A549 (cell line): ENCODE measurements around the gene MYH9. TPM values are rescaled to one million over a fixed set of nuclear protein-coding genes. Genes with fewer than 3 reads are reported as not detected.
"Not testable (repeated sequence)": the region's sequence is repeated elsewhere in the genome, so short reads cannot be mapped to it uniquely, and the experiment has no call there.

Experiments used
- ATAC-seq, 2 experiments: fragments of 200-7000 bp in 1 of 2; fragments of >200 bp in 1 of 2; cut with Nextera tagmentation in 1 of 2; cut with Tn5 transposase in 1 of 2; 3 replicates each; pipeline versions ENCODE4 v1.8.0 to v1.9.1; 2018 to 2020; ENCODE audit warnings: mild to moderate bottlenecking in 1 of 2, moderate library complexity in 1 of 2
- CTCF ChIA-PET: fragments of 300-600 bp; sonication (Branson Sonifier 250); formaldehyde crosslinking; extraction: SDS; loops from one replicate; lab custom pipeline; 2021; ENCODE audit warnings: antibody characterized with exemption, inconsistent platforms; lab: Yijun Ruan, JAX
- POLR2A ChIA-PET: fragments of 350-600 bp; formaldehyde crosslinking; extraction: SDS; loops from one replicate; lab custom pipeline; 2021; ENCODE audit warnings: antibody characterized with exemption, inconsistent platforms; lab: Yijun Ruan, JAX
- DNase-seq, 2 experiments: peaks; one replicate each; pipeline versions ENCODE4 v3.0.0 to v3.0.0-alpha.2; 2011 to 2016; ENCODE audit warnings: low read depth in 1 of 2, low spot score in 1 of 2
- FAIRE-seq: peaks from 2 replicates; lab custom pipeline; 2011; peaks lifted over from hg19 to GRCh38; lab: Jason Lieb, UNC
- H3K27ac ChIP-seq, 2 experiments: fragments of >200 bp; sonication (Bioruptor Twin); formaldehyde crosslinking; 3 replicates each; pipeline ENCODE4 v1.5.1; 2016 to 2017
- H3K4me1 ChIP-seq: fragments of >200 bp; sonication (Bioruptor Twin); formaldehyde crosslinking; 3 replicates; pipeline ENCODE4 v1.6.1; 2016
- H3K4me2 ChIP-seq: fragments of >200 bp; sonication (Bioruptor Twin); formaldehyde crosslinking; 3 replicates; pipeline ENCODE4 v1.6.1; 2016
- H3K4me3 ChIP-seq: fragments of >200 bp; sonication (Bioruptor Twin); formaldehyde crosslinking; 3 replicates; pipeline ENCODE4 v1.5.1; 2016
- H3K9me3 ChIP-seq: fragments of >200 bp; sonication (Bioruptor Twin); formaldehyde crosslinking; 3 replicates; pipeline ENCODE4 v1.6.1; 2016
- CEBPB ChIP-seq, 2 experiments: fragments of >200 bp in 1 of 2; sonication (Bioruptor Twin) in 1 of 2; formaldehyde crosslinking in 1 of 2; IDR thresholded peaks; 2 replicates each; pipeline ENCODE4 v1.6.1; 2012 to 2016
- CHD4 ChIP-seq: fragments of 200-600 bp; sonication (generic); IDR thresholded peaks from 2 replicates; pipeline ENCODE4 v1.6.1; 2016; ENCODE audit warnings: antibody characterized with exemption, mild to moderate bottlenecking, borderline replicate concordance
- EHF ChIP-seq: fragments of 250-450 bp; sonication (Bioruptor Pico); IDR thresholded peaks from 2 replicates; pipeline ENCODE4 v1.5.0; 2020; ENCODE audit warnings: mild to moderate bottlenecking
- FOXS1 ChIP-seq: fragments of 250-450 bp; sonication (Bioruptor Pico); IDR thresholded peaks from 2 replicates; pipeline ENCODE4 v1.5.0; 2020; ENCODE audit warnings: mild to moderate bottlenecking, moderate library complexity
- HDAC2 ChIP-seq: fragments of 200-600 bp; sonication (generic); IDR thresholded peaks from 2 replicates; pipeline ENCODE4 v1.6.1; 2016
- HEYL ChIP-seq: fragments of 250-450 bp; sonication (Bioruptor Pico); IDR thresholded peaks from 2 replicates; pipeline ENCODE4 v1.8.0; 2021; ENCODE audit warnings: mild to moderate bottlenecking, moderate library complexity
- HOXB5 ChIP-seq: fragments of 250-450 bp; sonication (Bioruptor Pico); IDR thresholded peaks from 2 replicates; pipeline ENCODE4 v1.5.0; 2020; ENCODE audit warnings: mild to moderate bottlenecking, moderate library complexity
- KDM1A ChIP-seq: fragments of 200-600 bp; sonication (generic); IDR thresholded peaks from 2 replicates; pipeline ENCODE4 v1.6.1; 2016; ENCODE audit warnings: low read depth, mild to moderate bottlenecking
- KDM5A ChIP-seq: fragments of 200-600 bp; sonication (generic); IDR thresholded peaks from 2 replicates; pipeline ENCODE4 v1.6.1; 2016; ENCODE audit warnings: antibody characterized with exemption, mild to moderate bottlenecking
- MAZ ChIP-seq: fragments of 150-350 bp; IDR thresholded peaks from 2 replicates; pipeline ENCODE4 v1.6.1; 2014; ENCODE audit warnings: antibody characterized with exemption, low read depth, low read length, borderline replicate concordance
- NFE2L2 ChIP-seq: fragments of 150-350 bp; conservative IDR thresholded peaks from 2 replicates; pipeline ENCODE4 v1.6.1; 2014; ENCODE audit warnings: low read length
- POLR2AphosphoS2 ChIP-seq: conservative IDR thresholded peaks from 2 replicates; pipeline ENCODE4 v1.6.1; 2012; ENCODE audit warnings: low read length, improper control_type of control experiment, inconsistent platforms
- TP53 ChIP-seq: fragments of 250-450 bp; sonication (Bioruptor Pico); IDR thresholded peaks from 2 replicates; pipeline ENCODE4 v1.5.0; 2021; ENCODE audit warnings: mild to moderate bottlenecking, moderate library complexity
- ZFP36 ChIP-seq: fragments of 450-650 bp; IDR thresholded peaks from 2 replicates; pipeline ENCODE4 v1.6.1; 2014; ENCODE audit warnings: borderline replicate concordance; ENCODE audit not compliant: partially characterized antibody
- WGBS: methylation state at CpG from one replicate; pipeline ENCODE4 v1.1.6; 2017; ENCODE audit errors: missing lambda C conversion rate; 5-methylcytosine and 5-hydroxymethylcytosine counted together
- polyA plus RNA-seq, 4 experiments: library from polyadenylated mRNA; depleted of rRNA in 3 of 4; stranded (reverse); fragments of >200 nt; fragmentation: RNase III in 1 of 4; extraction: RNeasy Plus Mini Kit Qiagen cat#74134 plus additional on column Dnase treatment in 1 of 4; gene quantifications; 2 replicates in 3 of 4; 3 replicates in 1 of 4; pipeline ENCODE4 v1.2.3, GENCODE V29; 2011 to 2017
- TF ChIP-seq, protein P1 (sequence below): IDR thresholded peaks from 2 replicates; pipeline ENCODE4 v1.6.1; 2012
- TF ChIP-seq, protein P2 (sequence below): IDR thresholded peaks from 2 replicates; pipeline ENCODE4 v1.6.1; 2012; ENCODE audit warnings: low read depth, borderline replicate concordance

MYH9 gene
- polyA plus RNA-seq, 2 of the 4 experiments (the other 2 are of a cell fraction) = 92.1 to 158 TPM

DNA sequence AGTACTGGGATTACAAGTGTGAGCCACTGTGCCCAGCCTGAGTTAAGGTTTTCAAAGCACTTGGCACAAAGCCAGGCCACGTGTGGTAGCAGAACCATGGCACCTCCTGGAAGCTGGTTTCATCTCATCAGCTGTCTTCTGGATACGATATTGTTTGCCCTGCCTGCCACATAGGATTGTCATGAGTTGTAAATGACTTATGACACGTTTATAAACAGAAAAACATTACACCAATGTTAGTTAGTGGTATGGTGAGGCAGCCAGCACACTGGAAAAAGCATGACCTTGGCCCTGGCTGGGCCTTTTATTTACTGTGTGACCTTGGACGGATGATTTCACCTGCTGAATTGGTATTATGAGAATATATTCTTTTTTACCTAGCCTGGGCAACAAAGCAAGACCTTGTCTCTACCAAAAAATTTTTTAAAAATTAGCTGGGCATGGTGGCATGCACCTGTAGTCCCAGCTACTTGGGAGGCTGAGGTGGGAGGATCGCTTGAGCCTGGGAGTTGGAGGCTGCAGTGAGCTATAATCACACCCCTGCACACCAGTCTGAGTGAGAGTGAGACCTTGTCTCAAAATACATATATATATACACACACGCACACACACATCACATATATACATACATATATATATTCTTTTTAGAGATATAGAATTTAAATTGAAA is 24.0 kb upstream of the MYH9 start:
- POLR2A ChIA-PET = no interaction called here
- ATAC-seq = no peak
- H3K4me1 ChIP-seq = peaks cover 7% of the 10 kb centered on the region; the same call in 1 of the 3 replicates

DNA sequence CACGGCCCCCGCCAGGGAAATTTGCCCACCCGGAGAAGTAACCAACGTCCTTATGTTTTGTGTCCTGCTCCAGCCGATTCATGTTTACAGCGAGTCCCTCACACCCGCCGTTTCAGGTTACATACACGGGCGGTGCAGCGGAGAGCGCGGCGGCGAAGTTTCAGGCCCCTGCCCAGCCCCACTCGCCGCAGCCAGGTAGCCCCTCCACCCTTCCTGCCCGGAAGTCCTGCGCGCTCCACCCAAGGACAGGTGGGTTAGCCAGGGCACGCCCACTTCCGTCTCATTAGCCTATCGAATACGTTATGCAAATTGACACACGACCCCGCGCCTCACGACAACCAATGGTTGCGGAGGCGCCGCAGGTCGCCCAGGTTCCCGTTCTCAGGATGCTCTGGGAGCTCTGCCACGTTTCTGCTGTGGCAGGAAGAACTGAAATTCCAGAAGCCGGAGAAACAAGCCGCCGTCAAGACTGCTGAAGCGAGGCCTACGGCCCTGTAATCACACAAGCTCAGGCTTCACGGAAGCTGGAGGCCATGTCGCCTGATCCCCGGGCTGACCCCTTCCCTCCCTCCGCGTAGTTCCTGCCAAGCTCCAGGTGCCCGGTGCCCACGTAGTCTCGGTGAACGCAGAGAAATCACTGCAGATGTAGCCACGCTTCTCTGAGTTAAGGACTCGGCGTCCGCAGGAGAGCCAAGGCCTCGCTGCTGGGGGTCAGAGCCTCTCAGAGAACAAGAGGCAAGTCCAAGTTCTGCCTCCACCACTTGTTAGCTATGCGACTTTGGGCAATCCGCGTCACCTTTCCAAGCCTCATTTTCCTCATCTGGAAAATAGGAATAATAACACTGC is 22.4 kb upstream of the MYH9 start:
- H3K4me3 ChIP-seq = no peak overlapping the region
- 92% methylated on average over 53 of the region's 56 CpGs for WGBS
- TF ChIP-seq, protein P1, sequence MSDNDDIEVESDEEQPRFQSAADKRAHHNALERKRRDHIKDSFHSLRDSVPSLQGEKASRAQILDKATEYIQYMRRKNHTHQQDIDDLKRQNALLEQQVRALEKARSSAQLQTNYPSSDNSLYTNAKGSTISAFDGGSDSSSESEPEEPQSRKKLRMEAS = no peak
- TF ChIP-seq, protein P2, sequence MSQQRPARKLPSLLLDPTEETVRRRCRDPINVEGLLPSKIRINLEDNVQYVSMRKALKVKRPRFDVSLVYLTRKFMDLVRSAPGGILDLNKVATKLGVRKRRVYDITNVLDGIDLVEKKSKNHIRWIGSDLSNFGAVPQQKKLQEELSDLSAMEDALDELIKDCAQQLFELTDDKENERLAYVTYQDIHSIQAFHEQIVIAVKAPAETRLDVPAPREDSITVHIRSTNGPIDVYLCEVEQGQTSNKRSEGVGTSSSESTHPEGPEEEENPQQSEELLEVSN = no peak
- TF ChIP-seq HEYL (CRISPR knock-in tag) (no peak), ZFP36 (no peak), KDM1A (no peak), FOXS1 (CRISPR knock-in tag) (no peak), MAZ (no peak), EHF (no peak)
- FAIRE-seq = no peak
- DNase-seq = no peak
- no peak overlapping the region for H3K27ac ChIP-seq
- no peaks in the 10 kb centered on the region for H3K9me3 ChIP-seq
- H3K4me2 ChIP-seq = no peak overlapping the region
- ChIA-PET CTCF (interaction anchor here (1.2 kb wide), 1 partner anchor 61 kb away, joined by 4 read pairs; no protein-coding TSS in a partner anchor), POLR2A (no interaction called here)
- ATAC-seq = no peak
- H3K4me1 ChIP-seq = peaks cover 13% of the 10 kb centered on the region; the same call in 2 of the 3 replicates

More for the DNA sequence above, 24.0 kb upstream of the MYH9 start:
- TF ChIP-seq POLR2AphosphoS2 = no peak
- Histone ChIP-seq H3K9me3 (no peaks in the 10 kb centered on the region), H3K4me2 (no peak overlapping the region), H3K27ac (no peak overlapping the region), H3K4me3 (no peak overlapping the region)
- CTCF ChIA-PET = interaction anchor here (0.7 to 1.0 kb wide), 2 partner anchors 10 to 59 kb away, joined by 3 read pairs; no protein-coding TSS in a partner anchor
- FAIRE-seq (no peak), DNase-seq (no peak)
- WGBS = 61% methylated on average over 6 of the region's 6 CpGs

DNA sequence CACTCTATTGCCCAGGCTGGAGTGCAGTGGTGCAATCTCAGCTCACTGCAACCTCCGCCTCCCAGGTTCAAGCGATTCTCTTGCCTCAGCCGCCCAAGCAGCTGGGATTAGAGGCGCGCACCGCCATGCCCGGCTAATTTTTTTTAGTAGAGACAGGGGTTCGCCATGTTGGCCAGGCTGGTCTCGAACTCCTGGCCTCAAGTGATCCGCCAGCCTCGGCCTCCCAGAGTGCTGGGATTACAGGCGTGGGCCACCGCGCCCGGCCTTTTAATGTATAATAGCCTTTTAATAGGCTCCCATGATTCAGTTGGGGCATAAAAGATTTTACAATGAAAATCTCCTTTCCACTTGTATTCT is 21.8 kb upstream of the MYH9 start:
- POLR2A ChIA-PET, FAIRE-seq, H3K27ac ChIP-seq: not testable (repeated sequence)

DNA sequence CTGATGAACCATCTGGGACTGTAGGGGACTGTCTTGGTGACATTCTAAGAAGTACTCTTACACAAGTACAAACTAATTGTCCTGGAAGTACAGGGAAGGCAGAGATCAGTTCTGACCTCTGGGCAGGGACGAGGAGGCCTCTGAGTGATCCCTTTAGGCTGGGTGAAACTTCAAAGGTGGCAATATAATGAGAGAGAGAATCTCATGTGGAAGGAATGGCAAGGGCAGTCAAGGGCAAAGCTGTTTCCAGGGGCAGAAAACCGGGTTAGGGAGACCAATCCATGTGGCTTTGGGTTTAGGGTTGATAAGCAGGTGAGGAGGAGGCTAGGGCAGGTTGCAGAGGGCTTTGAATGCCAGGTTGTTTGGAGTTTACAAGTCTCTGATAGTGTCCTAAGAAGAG is 21.3 kb upstream of the MYH9 start:
- Histone ChIP-seq H3K4me2 (no peak overlapping the region), H3K27ac (no peak overlapping the region), H3K4me3 (no peak overlapping the region), H3K9me3 (no peaks in the 10 kb centered on the region), H3K4me1 (peaks cover 13% of the 10 kb centered on the region; the same call in 2 of the 3 replicates)
- ATAC-seq (no peak), DNase-seq (no peak), FAIRE-seq (no peak)
- 58% methylated on average over 2 of the region's 2 CpGs for WGBS
- ChIA-PET CTCF (no interaction called here), POLR2A (no interaction called here)
- TF ChIP-seq TP53 (CRISPR knock-in tag) = no peak
- no peak for TF ChIP-seq KDM5A
- TF ChIP-seq NFE2L2 = no peak
- no peak for TF ChIP-seq HDAC2
- TF ChIP-seq HOXB5 (CRISPR knock-in tag) = no peak
- TF ChIP-seq FOXS1 (CRISPR knock-in tag) = no peak
- TF ChIP-seq CHD4 = no peak
- TF ChIP-seq MAZ = no peak
- no peak for TF ChIP-seq CEBPB (IDR thresholded peaks at IDR 0.05)

More for the DNA sequence above, 21.8 kb upstream of the MYH9 start:
- H3K4me1 ChIP-seq = peaks cover 13% of the 10 kb centered on the region; the same call in 2 of the 3 replicates
- ATAC-seq, H3K4me3 ChIP-seq, H3K9me3 ChIP-seq, DNase-seq, H3K4me2 ChIP-seq: not testable (repeated sequence)
- CTCF ChIA-PET = interaction anchor here (1.2 kb wide), 1 partner anchor 61 kb away, joined by 4 read pairs; no protein-coding TSS in a partner anchor
- WGBS = 88% methylated on average over 15 of the region's 15 CpGs
